ENCODE results near the gene CACNG3.

CACNG3 gene

GRCh38 chr16:24272379-24272778 lies 16.2 kb downstream of the CACNG3 start:
- TF ChIP-seq, protein P1, sequence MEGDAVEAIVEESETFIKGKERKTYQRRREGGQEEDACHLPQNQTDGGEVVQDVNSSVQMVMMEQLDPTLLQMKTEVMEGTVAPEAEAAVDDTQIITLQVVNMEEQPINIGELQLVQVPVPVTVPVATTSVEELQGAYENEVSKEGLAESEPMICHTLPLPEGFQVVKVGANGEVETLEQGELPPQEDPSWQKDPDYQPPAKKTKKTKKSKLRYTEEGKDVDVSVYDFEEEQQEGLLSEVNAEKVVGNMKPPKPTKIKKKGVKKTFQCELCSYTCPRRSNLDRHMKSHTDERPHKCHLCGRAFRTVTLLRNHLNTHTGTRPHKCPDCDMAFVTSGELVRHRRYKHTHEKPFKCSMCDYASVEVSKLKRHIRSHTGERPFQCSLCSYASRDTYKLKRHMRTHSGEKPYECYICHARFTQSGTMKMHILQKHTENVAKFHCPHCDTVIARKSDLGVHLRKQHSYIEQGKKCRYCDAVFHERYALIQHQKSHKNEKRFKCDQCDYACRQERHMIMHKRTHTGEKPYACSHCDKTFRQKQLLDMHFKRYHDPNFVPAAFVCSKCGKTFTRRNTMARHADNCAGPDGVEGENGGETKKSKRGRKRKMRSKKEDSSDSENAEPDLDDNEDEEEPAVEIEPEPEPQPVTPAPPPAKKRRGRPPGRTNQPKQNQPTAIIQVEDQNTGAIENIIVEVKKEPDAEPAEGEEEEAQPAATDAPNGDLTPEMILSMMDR (conservative IDR thresholded peaks at IDR 0.05; ENCODE audit: low read length): no peak
- TF ChIP-seq EZH2phosphoT487 (IDR thresholded peaks at IDR 0.05; ENCODE audit: borderline replicate concordance): no peak
- Histone ChIP-seq H3K36me3 (ENCODE audit: insufficient read depth, low read length) (no peaks in the 10 kb centered on the region), H3K4me3 (ENCODE audit: low read length, poor library complexity, severe bottlenecking) (no peak overlapping the region), H3K9ac (ENCODE audit: low read depth, low read length, poor library complexity, severe bottlenecking) (no peak overlapping the region), H4K20me1 (ENCODE audit: insufficient read depth, low read length, poor library complexity, severe bottlenecking) (no peaks in the 10 kb centered on the region), H3K27me3 (ENCODE audit: insufficient read depth, low read length, poor library complexity, severe bottlenecking) (no peaks in the 10 kb centered on the region), H3K9me2 (replicated peaks; ENCODE audit: low read depth, low read length) (no peaks in the 10 kb centered on the region), H2AFZ (ENCODE audit: low read length) (no peak overlapping the region), H3K79me2 (ENCODE audit: insufficient read depth, low read length) (no peaks in the 10 kb centered on the region), H3K9me3 (ENCODE audit: insufficient read depth, low read depth, low read length) (no peaks in the 10 kb centered on the region), H3K4me2 (ENCODE audit: low read depth, low read length, poor library complexity, severe bottlenecking) (no peak overlapping the region), H3K4me1 (ENCODE audit: insufficient read depth, low read length, poor library complexity, severe bottlenecking) (no peaks in the 10 kb centered on the region), H3F3A (ENCODE audit: low read depth) (no peaks in the 10 kb centered on the region)

GRCh38 chr16:24273508-24274182 lies 17.5 kb downstream of the CACNG3 start:
- TF ChIP-seq EZH2phosphoT487 (IDR thresholded peaks at IDR 0.05; ENCODE audit: borderline replicate concordance): no peak
- TF ChIP-seq, protein P1 (conservative IDR thresholded peaks at IDR 0.05; ENCODE audit: low read length): no peak
- no peaks in the 10 kb centered on the region for H3K79me2 ChIP-seq (ENCODE audit: insufficient read depth, low read length)
- H3K9me3 ChIP-seq (ENCODE audit: insufficient read depth, low read depth, low read length): no peaks in the 10 kb centered on the region
- no peaks in the 10 kb centered on the region for H3K4me1 ChIP-seq (ENCODE audit: insufficient read depth, low read length, poor library complexity, severe bottlenecking)
- H3K9ac ChIP-seq (ENCODE audit: low read depth, low read length, poor library complexity, severe bottlenecking): no peak overlapping the region
- no peaks in the 10 kb centered on the region for H3F3A ChIP-seq (ENCODE audit: low read depth)
- no peaks in the 10 kb centered on the region for H3K27me3 ChIP-seq (ENCODE audit: insufficient read depth, low read length, poor library complexity, severe bottlenecking)
- no peak overlapping the region for H3K4me2 ChIP-seq (ENCODE audit: low read depth, low read length, poor library complexity, severe bottlenecking)
- H3K4me3 ChIP-seq (ENCODE audit: low read length, poor library complexity, severe bottlenecking): no peak overlapping the region
- H2AFZ ChIP-seq (ENCODE audit: low read length): no peak overlapping the region
- H3K36me3 ChIP-seq (ENCODE audit: insufficient read depth, low read length): no peaks in the 10 kb centered on the region
- no peaks in the 10 kb centered on the region for H4K20me1 ChIP-seq (ENCODE audit: insufficient read depth, low read length, poor library complexity, severe bottlenecking)
- H3K9me2 ChIP-seq (replicated peaks; ENCODE audit: low read depth, low read length): no peaks in the 10 kb centered on the region

DNA sequence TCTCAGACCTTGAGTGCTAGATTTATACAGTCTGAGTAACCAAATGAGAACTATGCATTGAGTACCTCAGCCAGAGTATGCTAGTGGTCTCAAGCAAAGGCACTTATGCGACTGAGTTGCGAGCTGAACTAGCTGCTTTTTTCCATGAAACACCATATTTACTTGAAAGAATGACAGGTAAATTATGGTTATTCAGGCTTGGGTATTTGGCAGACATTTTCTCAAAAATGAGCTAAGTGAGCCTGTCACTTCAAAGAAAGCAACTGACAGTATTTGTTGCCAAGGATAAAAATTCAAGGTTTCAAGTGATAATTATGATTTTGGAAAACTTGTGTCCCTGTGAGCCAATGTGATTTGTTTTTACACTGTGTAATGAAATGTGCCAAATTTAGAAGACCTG lies 19.3 kb downstream of the CACNG3 start:
- no peaks in the 10 kb centered on the region for H4K20me1 ChIP-seq (ENCODE audit: insufficient read depth, low read length, poor library complexity, severe bottlenecking)
- no peak overlapping the region for H3K4me3 ChIP-seq (ENCODE audit: low read length, poor library complexity, severe bottlenecking)
- no peaks in the 10 kb centered on the region for H3K79me2 ChIP-seq (ENCODE audit: insufficient read depth, low read length)
- H3K9me2 ChIP-seq (replicated peaks; ENCODE audit: low read depth, low read length): no peaks in the 10 kb centered on the region
- H2AFZ ChIP-seq (ENCODE audit: low read length): no peak overlapping the region
- no peaks in the 10 kb centered on the region for H3K4me1 ChIP-seq (ENCODE audit: insufficient read depth, low read length, poor library complexity, severe bottlenecking)
- H3K27me3 ChIP-seq (ENCODE audit: insufficient read depth, low read length, poor library complexity, severe bottlenecking): no peaks in the 10 kb centered on the region
- H3K36me3 ChIP-seq (ENCODE audit: insufficient read depth, low read length): no peaks in the 10 kb centered on the region
- H3K9me3 ChIP-seq (ENCODE audit: insufficient read depth, low read depth, low read length): no peaks in the 10 kb centered on the region
- no peaks in the 10 kb centered on the region for H3F3A ChIP-seq (ENCODE audit: low read depth)
- H3K4me2 ChIP-seq (ENCODE audit: low read depth, low read length, poor library complexity, severe bottlenecking): no peak overlapping the region
- no peak overlapping the region for H3K9ac ChIP-seq (ENCODE audit: low read depth, low read length, poor library complexity, severe bottlenecking)
- TF ChIP-seq EZH2phosphoT487 (IDR thresholded peaks at IDR 0.05; ENCODE audit: borderline replicate concordance): no peak
- TF ChIP-seq, protein P1 (conservative IDR thresholded peaks at IDR 0.05; ENCODE audit: low read length): no peak
